Liver (tissue), 3 donors: ENCODE results near the gene GBE1.

ENCODE experiments used
- CTCF ChIP-seq: fragments of 150-350 bp; IDR thresholded peaks from 2 replicates; pipeline ENCODE4 v1.5.1; 2017; ENCODE audit warnings: improper control_type of control experiment, low read depth, low read length; ENCODE audit not compliant: missing input control
- EGR1 ChIP-seq, 2 donors: IDR thresholded peaks; 2 replicates each; pipeline ENCODE4 v1.6.1; 2016 to 2018; ENCODE audit warnings: antibody characterized with exemption in 2 of 2, low read depth in 2 of 2
- FOXA1 ChIP-seq: IDR thresholded peaks from 2 replicates; pipeline ENCODE4 v1.6.1; 2016; ENCODE audit warnings: antibody characterized with exemption
- HNF4G ChIP-seq: IDR thresholded peaks from 2 replicates; pipeline ENCODE4 v1.6.1; 2016; ENCODE audit warnings: antibody characterized with exemption
- JUND ChIP-seq, 2 donors: IDR thresholded peaks; 2 replicates each; pipeline ENCODE4 v1.6.1; 2016; ENCODE audit warnings: antibody characterized with exemption in 2 of 2
- MAX ChIP-seq: IDR thresholded peaks from 2 replicates; pipeline ENCODE4 v1.6.1; 2016; ENCODE audit warnings: antibody characterized with exemption
- REST ChIP-seq: IDR thresholded peaks from 2 replicates; pipeline ENCODE4 v1.6.1; 2016; ENCODE audit warnings: antibody characterized with exemption, mild to moderate bottlenecking
- RXRA ChIP-seq, 2 donors: IDR thresholded peaks; 2 replicates each; pipeline ENCODE4 v1.6.1; 2017 to 2018; ENCODE audit warnings: antibody characterized with exemption in 2 of 2, mild to moderate bottlenecking in 1 of 2
- SP1 ChIP-seq: IDR thresholded peaks from 2 replicates; pipeline ENCODE4 v1.6.1; 2018; ENCODE audit warnings: antibody characterized with exemption, mild to moderate bottlenecking
- TAF1 ChIP-seq: conservative IDR thresholded peaks from 2 replicates; pipeline ENCODE4 v1.6.1; 2016; ENCODE audit warnings: antibody characterized with exemption, mild to moderate bottlenecking
- donor health status: healthy.
- donor health status: healthy.

GRCh38 chr3:81468391-81468790 is 293.1 kb downstream of the GBE1 start:
- TF ChIP-seq CTCF (no peak), HNF4G (no peak), SP1 (no peak), JUND (IDR thresholded peaks at IDR 0.05) (no peak), RXRA (IDR thresholded peaks at IDR 0.05) (no peak), FOXA1 (no peak), TAF1 (no peak), MAX (no peak), REST (no peak), EGR1 (IDR thresholded peaks at IDR 0.05; ENCODE audit: low read depth in 2 of 2) (no peak)
